ENCODE data around the gene DBF4B. TPM values are rescaled to one million over a fixed set of nuclear protein-coding genes. Genes with fewer than 3 reads are reported as not detected.

Gene DBF4B
- total and polyA plus RNA-seq, 12 donors, result 1.9 to 10.5 (median 4.7) TPM

GRCh38 chr17:44770166-44770925, 61.9 kb downstream of the DBF4B start:
- 70 to 88% (median 74%) methylated on average over 4 to 11 of the region's 11 CpGs for WGBS, 4 donors
- TF ChIP-seq POLR2A (IDR thresholded peaks at IDR 0.05), result no peak
- TF ChIP-seq CTCF (IDR thresholded peaks at IDR 0.05), result no peak
- intact Hi-C loops (cut with DNase I), result loop anchor here in 1 of 2 donors (10.0 kb wide), 2 partner anchors 244 to 364 kb away; partner anchors contain the start of genes ACBD4 and PLCD3
- H3K27ac ChIP-seq, result no peak overlapping the region
- peaks cover 8% of the 10 kb centered on the region for H3K27me3 ChIP-seq
- DNase-seq, result no peak
- H3K4me3 ChIP-seq, result no peak overlapping the region
- no peaks in the 10 kb centered on the region for H3K9me3 ChIP-seq (replicated peaks in 1 of 3)
- H3K36me3 ChIP-seq (replicated peaks in 1 of 2), result no peaks in the 10 kb centered on the region
- peaks cover 5% of the 10 kb centered on the region in 2 donors for H3K4me1 ChIP-seq (replicated peaks in 1 of 2)

- 49 to 64% (median 55%) methylated on average over 9 to 21 of the region's 21 CpGs for WGBS, 4 donors
- TF ChIP-seq POLR2A (IDR thresholded peaks at IDR 0.05) (no peak), CTCF (IDR thresholded peaks at IDR 0.05) (no peak)
- H3K4me1 ChIP-seq (replicated peaks in 1 of 2), result peaks cover 10 to 11% of the 10 kb centered on the region in 2 donors
- H3K4me3 ChIP-seq, result no peak overlapping the region
- intact Hi-C loops (cut with DNase I), result loop anchor here in 1 of 2 donors (10.0 kb wide), 2 partner anchors 242 to 362 kb away; partner anchors contain the start of genes ACBD4 and PLCD3
- no peak for DNase-seq
- no peaks in the 10 kb centered on the region for H3K36me3 ChIP-seq (replicated peaks in 1 of 2)
- no peaks in the 10 kb centered on the region for H3K9me3 ChIP-seq (replicated peaks in 1 of 3)
- H3K27ac ChIP-seq, result no peak overlapping the region
- H3K27me3 ChIP-seq, result peaks cover 8% of the 10 kb centered on the region
These were observed 64.0 kb downstream of the DBF4B start for GRCh38 chr17:44772308-44773045.

- Histone ChIP-seq H3K4me3 (no peak overlapping the region), H3K36me3 (replicated peaks in 1 of 2) (no peaks in the 10 kb centered on the region), H3K4me1 (replicated peaks in 1 of 2) (peaks cover 10 to 11% of the 10 kb centered on the region in 2 donors), H3K27me3 (peaks cover 8% of the 10 kb centered on the region), H3K27ac (no peak overlapping the region), H3K9me3 (replicated peaks in 1 of 3) (no peaks in the 10 kb centered on the region)
- intact Hi-C loops (cut with DNase I), result loop anchor here in 1 of 2 donors (10.0 kb wide), 2 partner anchors 242 to 362 kb away; partner anchors contain the start of genes ACBD4 and PLCD3
- 55 to 67% (median 58%) methylated on average over 6 of the region's 6 CpGs for WGBS, 4 donors
- DNase-seq, result no peak
- TF ChIP-seq CTCF (IDR thresholded peaks at IDR 0.05) (no peak), POLR2A (IDR thresholded peaks at IDR 0.05) (no peak)
These were observed 64.7 kb downstream of the DBF4B start for GRCh38 chr17:44773140-44773539.
